ENCODE results near the gene CCSER1.

GRCh38 chr4:90237751-90238530 is 110.7 kb downstream of the CCSER1 start:
- TF ChIP-seq CTCF (IDR thresholded peaks at IDR 0.05; ENCODE audit: poor library complexity) (no peak), EZH2phosphoT487 (IDR thresholded peaks at IDR 0.05; ENCODE audit: low read depth, severe bottlenecking, unreplicated experiment) (no peak)

Measured in hepatocyte (in vitro differentiated cells).